Measurements from ENCODE around the gene TMCC3. TPM values are rescaled to one million over a fixed set of nuclear protein-coding genes. Genes with fewer than 3 reads are reported as not detected.
A peak's percentile ranks its signal among the peaks of the same experiment; 100 is the strongest.

Gene TMCC3
- total and polyA plus RNA-seq, 2 of the 13 experiments (the other 11 are each of a cell fraction or from before 2014, with no cell fraction given), result not detected

DNA sequence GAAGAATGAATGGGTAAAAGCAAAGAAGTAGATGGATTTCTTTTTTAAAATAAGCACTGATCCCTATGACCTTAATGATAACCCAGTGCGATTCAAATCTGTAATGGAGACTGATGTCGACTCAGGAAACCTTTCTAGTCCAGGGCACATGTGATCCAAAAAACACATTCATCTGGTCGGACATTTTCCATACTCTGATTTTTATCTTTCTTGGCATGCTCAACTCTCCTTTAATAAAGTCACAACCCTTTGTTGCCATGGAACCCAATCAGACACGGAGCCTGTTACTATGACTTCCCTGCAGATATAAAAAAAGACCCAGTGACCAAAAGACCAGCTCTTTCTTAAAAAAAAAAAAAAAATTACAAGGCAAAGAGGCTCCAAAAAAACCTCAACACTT lies 27.9 kb downstream of the TMCC3 start (continued):
- TF ChIP-seq ZNF263 (CRISPR knock-in tag; IDR thresholded peaks at IDR 0.05), result no peak
- TF ChIP-seq, protein P1, sequence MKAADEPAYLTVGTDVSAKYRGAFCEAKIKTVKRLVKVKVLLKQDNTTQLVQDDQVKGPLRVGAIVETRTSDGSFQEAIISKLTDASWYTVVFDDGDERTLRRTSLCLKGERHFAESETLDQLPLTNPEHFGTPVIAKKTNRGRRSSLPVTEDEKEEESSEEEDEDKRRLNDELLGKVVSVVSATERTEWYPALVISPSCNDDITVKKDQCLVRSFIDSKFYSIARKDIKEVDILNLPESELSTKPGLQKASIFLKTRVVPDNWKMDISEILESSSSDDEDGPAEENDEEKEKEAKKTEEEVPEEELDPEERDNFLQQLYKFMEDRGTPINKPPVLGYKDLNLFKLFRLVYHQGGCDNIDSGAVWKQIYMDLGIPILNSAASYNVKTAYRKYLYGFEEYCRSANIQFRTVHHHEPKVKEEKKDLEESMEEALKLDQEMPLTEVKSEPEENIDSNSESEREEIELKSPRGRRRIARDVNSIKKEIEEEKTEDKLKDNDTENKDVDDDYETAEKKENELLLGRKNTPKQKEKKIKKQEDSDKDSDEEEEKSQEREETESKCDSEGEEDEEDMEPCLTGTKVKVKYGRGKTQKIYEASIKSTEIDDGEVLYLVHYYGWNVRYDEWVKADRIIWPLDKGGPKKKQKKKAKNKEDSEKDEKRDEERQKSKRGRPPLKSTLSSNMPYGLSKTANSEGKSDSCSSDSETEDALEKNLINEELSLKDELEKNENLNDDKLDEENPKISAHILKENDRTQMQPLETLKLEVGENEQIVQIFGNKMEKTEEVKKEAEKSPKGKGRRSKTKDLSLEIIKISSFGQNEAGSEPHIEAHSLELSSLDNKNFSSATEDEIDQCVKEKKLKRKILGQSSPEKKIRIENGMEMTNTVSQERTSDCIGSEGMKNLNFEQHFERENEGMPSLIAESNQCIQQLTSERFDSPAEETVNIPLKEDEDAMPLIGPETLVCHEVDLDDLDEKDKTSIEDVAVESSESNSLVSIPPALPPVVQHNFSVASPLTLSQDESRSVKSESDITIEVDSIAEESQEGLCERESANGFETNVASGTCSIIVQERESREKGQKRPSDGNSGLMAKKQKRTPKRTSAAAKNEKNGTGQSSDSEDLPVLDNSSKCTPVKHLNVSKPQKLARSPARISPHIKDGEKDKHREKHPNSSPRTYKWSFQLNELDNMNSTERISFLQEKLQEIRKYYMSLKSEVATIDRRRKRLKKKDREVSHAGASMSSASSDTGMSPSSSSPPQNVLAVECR (CRISPR knock-in tag; IDR thresholded peaks at IDR 0.05; ENCODE audit: borderline replicate concordance), result no peak
- no peak for TF ChIP-seq AKAP8 (CRISPR knock-in tag; IDR thresholded peaks at IDR 0.05)
- no peak for TF ChIP-seq ZNF564 (CRISPR knock-in tag; IDR thresholded peaks at IDR 0.05)

GRCh38 chr12:94621662-94622359 lies 28.5 kb downstream of the TMCC3 start:
- DNase-seq (ENCODE audit: low spot score) (no peak), ATAC-seq (peak; percentile 47; the same call in 2 of the 3 replicates), FAIRE-seq (no peak)
- intact Hi-C loops (cut with micrococcal nuclease; ENCODE audit: unreplicated experiment) (no loop called here), in situ Hi-C loops (cut with HindIII; ENCODE audit: extremely low pct_ligation_motif_present, low pct_unique_long_range_greater_than_20kb) (no loop called here)
- ChIA-PET CTCF (ENCODE audit: low intra/inter-chr PET ratio, low total read pairs) (no interaction called here), POLR2A (no interaction called here)
- TF ChIP-seq MYC (CRISPR knock-in tag; IDR thresholded peaks at IDR 0.05; ENCODE audit: borderline replicate concordance), result no peak
- no peak for TF ChIP-seq ZSCAN30 (CRISPR knock-in tag; IDR thresholded peaks at IDR 0.05)
- TF ChIP-seq ZNF605 (CRISPR knock-in tag; IDR thresholded peaks at IDR 0.05), result no peak
- TF ChIP-seq, protein P2, sequence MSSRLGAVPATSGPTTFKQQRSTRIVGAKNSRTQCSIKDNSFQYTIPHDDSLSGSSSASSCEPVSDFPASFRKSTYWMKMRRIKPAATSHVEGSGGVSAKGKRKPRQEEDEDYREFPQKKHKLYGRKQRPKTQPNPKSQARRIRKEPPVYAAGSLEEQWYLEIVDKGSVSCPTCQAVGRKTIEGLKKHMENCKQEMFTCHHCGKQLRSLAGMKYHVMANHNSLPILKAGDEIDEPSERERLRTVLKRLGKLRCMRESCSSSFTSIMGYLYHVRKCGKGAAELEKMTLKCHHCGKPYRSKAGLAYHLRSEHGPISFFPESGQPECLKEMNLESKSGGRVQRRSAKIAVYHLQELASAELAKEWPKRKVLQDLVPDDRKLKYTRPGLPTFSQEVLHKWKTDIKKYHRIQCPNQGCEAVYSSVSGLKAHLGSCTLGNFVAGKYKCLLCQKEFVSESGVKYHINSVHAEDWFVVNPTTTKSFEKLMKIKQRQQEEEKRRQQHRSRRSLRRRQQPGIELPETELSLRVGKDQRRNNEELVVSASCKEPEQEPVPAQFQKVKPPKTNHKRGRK (CRISPR knock-in tag; IDR thresholded peaks at IDR 0.05), result no peak
- no peak for TF ChIP-seq TBX3 (IDR thresholded peaks at IDR 0.05; ENCODE audit: borderline replicate concordance)
- no peak for TF ChIP-seq POLR2AphosphoS5 (IDR thresholded peaks at IDR 0.05; ENCODE audit: low read depth, low read length)
- TF ChIP-seq YY1 (IDR thresholded peaks at IDR 0.05; ENCODE audit: insufficient read depth, insufficient replicate concordance, low read depth, low read length), result no peak
- H4K20me1 ChIP-seq (ENCODE audit: insufficient read depth, low read length), result no peaks in the 10 kb centered on the region
- no peaks in the 10 kb centered on the region for H3K79me2 ChIP-seq (ENCODE audit: insufficient read depth, low read length)
- BruUV-seq (replicated peaks), result no TSS peak
- no peaks in the 10 kb centered on the region for H3K9me3 ChIP-seq (ENCODE audit: low read length)
- H3K27ac ChIP-seq (ENCODE audit: extremely low read length, insufficient read depth, low read length), result no peak overlapping the region
- peaks cover 15% of the 10 kb centered on the region for H3K4me1 ChIP-seq (ENCODE audit: insufficient read depth, low read length)
- peak overlapping the region; percentile 50 for H3K4me2 ChIP-seq (ENCODE audit: low read depth, low read length)
- H3K36me3 ChIP-seq (replicated peaks in 1 of 2; ENCODE audit: control insufficient read depth in 1 of 2, insufficient read depth in 2 of 2, low read length in 2 of 2), result no peaks in the 10 kb centered on the region
- 10% methylated on average over 7 of the region's 7 CpGs for WGBS (ENCODE audit: low lambda C conversion rate)
- H2AFZ ChIP-seq (ENCODE audit: low read length), result peak overlapping the region; percentile 43
- peak overlapping the region in 1 of 3 experiments; percentile 24; a peak in 2 of 6 replicates for H3K4me3 ChIP-seq (replicated peaks in 1 of 3; ENCODE audit: insufficient read depth in 1 of 3, low read depth in 2 of 3, low read length in 3 of 3)
- H3K27me3 ChIP-seq (ENCODE audit: control insufficient read depth in 1 of 2, insufficient read depth in 2 of 2, low read length in 2 of 2), result no peaks in the 10 kb centered on the region; a peak in 1 of 5 replicates
- no peak overlapping the region for H3K9ac ChIP-seq (ENCODE audit: insufficient read depth, low read depth, low read length)
